NCI-H2029 (cell line): ENCODE results near the gene UNKL.

Experiments used
- DNase-seq: peaks from one replicate; lab custom pipeline; 2025; lab: John Stamatoyannopoulos, UW

Gene UNKL

GRCh38 chr16:1414532-1415260, at the start of gene UNKL:
UNKL (minus strand) TSS chr16:1414704; CDS start chr16:1414691, 13 bp downstream.
- peak; percentile 27 for DNase-seq

GRCh38 chr16:1461146-1461545, 46.6 kb upstream of the UNKL start:
- no peak for DNase-seq

GRCh38 chr16:1460602-1461138, 46.2 kb upstream of the UNKL start:
- DNase-seq: no peak

- DNase-seq: no peak
These were observed 45.5 kb upstream of the UNKL start for GRCh38 chr16:1459967-1460366.

GRCh38 chr16:1458977-1459341, 44.5 kb upstream of the UNKL start:
- DNase-seq: no peak

GRCh38 chr16:1458336-1458976, 44.0 kb upstream of the UNKL start:
- no peak for DNase-seq

GRCh38 chr16:1457489-1458245, 43.2 kb upstream of the UNKL start:
- DNase-seq: no peak

- no peak for DNase-seq
These were observed 42.4 kb upstream of the UNKL start for GRCh38 chr16:1456951-1457350.

- no peak for DNase-seq
These were observed 41.0 kb upstream of the UNKL start for GRCh38 chr16:1455190-1456171.

- no peak for DNase-seq
These were observed 40.1 kb upstream of the UNKL start for GRCh38 chr16:1454561-1454960.

- DNase-seq: no peak
These were observed 38.8 kb upstream of the UNKL start for GRCh38 chr16:1453316-1453715.

- DNase-seq: no peak
These were observed 38.0 kb upstream of the UNKL start for GRCh38 chr16:1452530-1452929.

- DNase-seq: no peak
These were observed 37.3 kb upstream of the UNKL start for GRCh38 chr16:1451702-1452392.

- no peak for DNase-seq
These were observed 36.3 kb upstream of the UNKL start for GRCh38 chr16:1450841-1451240.

- DNase-seq: no peak
These were observed 35.7 kb upstream of the UNKL start for GRCh38 chr16:1450218-1450617.

- no peak for DNase-seq
These were observed 34.8 kb upstream of the UNKL start for GRCh38 chr16:1449201-1449788.

GRCh38 chr16:1448536-1449116, 34.1 kb upstream of the UNKL start:
- no peak for DNase-seq

- no peak for DNase-seq
These were observed 33.5 kb upstream of the UNKL start for GRCh38 chr16:1447965-1448364.

GRCh38 chr16:1446296-1447080, 32.0 kb upstream of the UNKL start:
- no peak for DNase-seq
